HG02759 (cell line): Measurements from ENCODE around the gene FUT8.
"Not testable (repeated sequence)": the region's sequence is repeated elsewhere in the genome, so short reads cannot be mapped to it uniquely, and the experiment has no call there.

Source experiments
- ATAC-seq: cut with Tn5 transposase; IDR thresholded peaks from one replicate; pipeline ENCODE4 v1.9.1; 2021; ENCODE audit warnings: mild to moderate bottlenecking, moderate library complexity; ENCODE audit not compliant: unreplicated experiment

Gene FUT8

GRCh38 chr14:65692566-65692965, 280.0 kb downstream of the FUT8 start:
- not testable (repeated sequence) for ATAC-seq

DNA sequence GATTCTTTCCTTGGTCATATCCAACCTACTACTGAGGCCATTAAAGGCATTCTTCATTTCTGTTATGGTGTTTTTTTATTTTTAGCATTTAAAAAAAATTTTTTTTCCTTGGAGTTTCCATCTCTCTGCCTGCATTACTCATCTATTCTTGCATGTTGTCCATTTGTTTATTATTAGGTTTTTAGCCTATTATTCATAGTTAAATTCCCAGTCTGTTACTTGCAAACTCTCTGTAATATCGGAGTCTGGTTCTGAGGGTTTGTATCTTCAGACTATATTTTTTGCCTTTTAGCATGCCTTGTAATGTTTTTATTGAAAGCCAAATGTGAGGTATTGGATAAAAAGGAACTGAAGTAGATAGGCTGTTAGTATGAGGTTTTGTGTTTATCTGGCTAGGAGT, 284.3 kb downstream of the FUT8 start:
- ATAC-seq, result no peak

DNA sequence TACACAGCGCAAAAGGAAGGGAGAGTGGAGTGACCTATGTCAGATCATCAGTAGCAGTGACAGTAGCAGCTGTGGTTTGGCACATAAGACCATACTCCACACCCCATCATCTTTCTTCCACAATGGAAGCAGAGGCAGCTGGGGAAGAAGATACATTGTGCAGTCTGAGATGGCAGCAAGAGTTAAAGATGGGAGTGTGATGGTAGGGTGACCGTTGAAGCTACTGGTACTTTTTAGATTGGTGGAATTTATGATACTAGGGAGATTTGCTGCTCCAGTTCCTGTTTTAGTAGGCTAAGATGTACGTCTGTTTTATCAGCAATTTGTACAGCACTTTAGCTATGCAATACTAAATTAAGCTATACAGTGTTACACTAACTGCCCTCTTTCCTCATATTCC, 291.0 kb downstream of the FUT8 start:
- no peak for ATAC-seq

DNA sequence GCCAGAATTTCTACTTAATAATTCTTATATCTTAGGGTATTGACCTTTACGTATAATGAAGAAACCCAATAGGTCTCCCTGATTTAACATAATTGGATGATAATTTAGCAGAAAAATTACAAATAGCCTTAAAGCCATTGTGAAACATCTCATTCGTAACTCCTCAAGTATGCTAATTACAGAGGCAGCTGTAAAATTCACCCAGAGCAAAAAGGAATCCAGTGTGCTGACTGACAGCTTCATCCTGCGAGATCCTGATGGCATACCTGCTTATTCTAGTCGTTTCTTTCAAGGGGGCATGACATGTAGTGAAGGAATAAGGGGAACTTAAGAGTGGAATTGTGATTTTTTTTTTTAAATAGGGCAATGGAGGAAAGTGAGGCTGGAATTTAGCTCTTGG, 291.5 kb downstream of the FUT8 start:
- ATAC-seq, result no peak

GRCh38 chr14:65704437-65704836, 291.9 kb downstream of the FUT8 start:
- ATAC-seq, result no peak

DNA sequence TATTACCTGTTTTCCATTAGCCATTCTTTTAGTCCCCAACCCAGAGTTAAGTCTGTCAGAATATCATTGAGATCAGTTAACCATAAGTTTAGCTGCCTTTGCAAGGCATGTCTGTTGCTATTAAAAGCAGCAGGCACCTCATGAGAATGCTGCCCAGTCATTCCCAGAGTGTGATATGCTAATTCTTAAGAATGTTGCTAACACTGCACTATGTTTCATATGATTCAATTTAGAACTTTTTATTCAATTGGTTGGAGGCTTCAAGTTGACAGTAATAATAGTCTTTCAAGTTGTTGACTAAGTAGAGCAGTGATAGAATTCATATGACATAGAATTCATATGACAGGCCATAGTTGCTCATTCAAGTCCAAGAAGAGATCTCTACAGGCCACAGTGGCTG, 292.3 kb downstream of the FUT8 start:
- ATAC-seq, result no peak

DNA sequence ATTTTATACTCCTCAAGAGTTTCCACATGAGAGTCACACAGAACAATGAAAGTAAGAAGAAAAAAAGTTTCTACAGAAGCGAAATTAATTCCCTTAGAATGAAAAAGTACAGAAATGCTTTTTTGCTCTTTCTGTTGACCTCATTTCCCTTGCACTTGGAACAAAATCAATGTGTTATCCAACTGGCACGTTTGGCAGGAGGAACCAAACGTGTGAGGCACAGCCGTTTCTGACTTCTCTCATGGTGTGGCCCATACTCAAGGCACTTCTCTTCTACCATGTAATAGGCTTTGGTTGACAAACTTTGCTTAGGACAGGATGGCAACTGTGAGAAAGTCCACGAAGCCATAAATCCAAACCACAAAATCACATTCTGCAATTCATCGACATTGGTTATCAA, 297.0 kb downstream of the FUT8 start:
- ATAC-seq, result no peak

DNA sequence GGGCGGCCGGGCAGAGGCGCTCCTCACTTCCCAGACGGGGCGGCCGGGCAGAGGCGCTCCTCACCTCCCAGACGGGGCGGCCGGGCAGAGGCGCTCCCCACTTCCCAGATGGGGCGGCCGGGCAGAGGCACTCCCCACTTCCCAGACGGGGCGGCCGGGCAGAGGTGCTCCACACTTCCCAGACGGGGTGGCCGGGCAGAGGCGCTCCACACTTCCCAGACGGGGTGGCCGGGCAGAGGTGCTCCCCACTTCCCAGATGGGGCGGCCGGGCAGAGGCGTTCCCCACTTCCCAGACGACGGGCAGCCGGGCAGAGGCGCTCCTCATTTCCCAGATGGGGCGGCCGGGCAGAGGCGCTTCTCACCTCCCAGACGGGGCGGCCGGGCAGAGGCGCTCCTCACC, 304.3 kb downstream of the FUT8 start:
- ATAC-seq, result not testable (repeated sequence)

GRCh38 chr14:65717384-65717915, 304.9 kb downstream of the FUT8 start:
- ATAC-seq, result not testable (repeated sequence)

- no peak for ATAC-seq
These were observed 306.1 kb downstream of the FUT8 start for GRCh38 chr14:65718629-65719028.

DNA sequence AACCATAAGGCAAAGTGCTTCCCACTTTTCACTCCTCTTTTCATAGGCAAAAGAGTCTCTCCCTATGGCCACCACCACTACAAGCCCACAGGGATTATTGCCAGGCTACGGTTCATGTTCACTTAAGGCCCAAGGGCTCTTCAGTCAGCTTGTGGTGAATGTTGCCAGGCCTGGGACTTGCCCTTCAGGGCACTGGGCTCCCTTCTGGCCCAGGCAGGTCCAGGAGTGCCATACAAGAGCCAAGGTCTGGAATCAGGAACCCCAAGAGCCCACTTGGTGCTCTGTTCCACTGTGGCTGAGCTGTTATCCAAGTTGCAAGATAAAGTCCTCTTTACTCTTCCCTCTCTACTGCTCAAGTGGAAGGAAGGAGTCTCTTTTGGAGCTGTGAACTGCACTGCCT, 307.6 kb downstream of the FUT8 start:
- ATAC-seq, result no peak

DNA sequence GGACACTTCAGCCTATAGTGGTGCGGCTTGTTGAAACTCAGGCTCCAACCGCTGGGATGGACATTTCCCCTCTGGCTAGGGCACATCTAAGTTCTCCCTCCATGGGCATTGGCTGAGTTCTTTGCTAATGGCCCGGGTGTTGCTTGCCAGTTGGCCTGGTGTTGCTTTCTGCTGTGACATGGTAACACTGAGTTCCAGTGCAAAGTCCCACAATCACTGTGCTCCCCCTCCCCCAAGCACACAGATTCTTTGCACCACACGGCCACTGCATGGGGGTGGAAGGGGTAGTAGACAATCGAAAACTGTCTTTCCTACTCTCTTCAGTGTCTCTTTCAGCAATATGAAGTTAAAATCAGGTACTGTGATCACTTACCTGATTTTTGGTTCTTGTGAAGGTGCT, 308.2 kb downstream of the FUT8 start:
- no peak for ATAC-seq

GRCh38 chr14:65723348-65723747, 310.8 kb downstream of the FUT8 start:
- ATAC-seq, result no peak

DNA sequence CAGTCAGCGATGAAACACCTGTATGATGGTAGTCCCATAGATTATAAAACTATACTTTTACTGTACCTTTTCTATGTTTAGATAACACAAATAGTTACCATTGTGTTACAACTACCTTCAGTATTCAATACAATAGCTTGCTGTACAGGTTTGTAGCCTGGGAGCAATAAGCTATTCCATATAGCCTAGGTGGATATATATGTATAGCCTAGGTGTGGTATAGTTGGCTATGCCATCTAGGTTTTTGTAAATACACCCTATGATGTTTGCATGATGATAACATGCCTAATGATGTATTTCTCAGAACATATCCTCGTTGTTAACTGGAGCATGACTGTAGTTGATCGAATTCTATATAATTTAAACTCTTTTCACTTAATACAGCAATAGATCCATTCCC, 316.1 kb downstream of the FUT8 start:
- no peak for ATAC-seq

DNA sequence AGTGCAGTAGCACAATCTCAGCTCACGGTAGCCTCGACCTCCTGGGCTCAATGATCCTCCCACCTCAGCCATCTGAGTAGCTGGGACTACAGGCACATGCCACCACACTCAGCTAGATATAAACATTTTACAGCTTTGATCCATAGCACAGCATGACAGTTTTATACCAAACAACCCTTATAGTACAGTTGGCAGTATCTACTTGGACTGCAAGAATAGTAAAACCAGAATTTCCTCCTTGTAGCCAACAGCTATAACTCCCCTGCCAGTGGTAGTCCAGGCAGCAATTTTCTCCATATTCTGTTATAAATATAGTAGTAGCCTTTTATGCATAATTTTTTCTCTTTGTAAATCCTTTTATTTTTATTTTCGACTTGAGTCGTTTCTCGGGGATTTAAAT, 317.0 kb downstream of the FUT8 start:
- no peak for ATAC-seq

DNA sequence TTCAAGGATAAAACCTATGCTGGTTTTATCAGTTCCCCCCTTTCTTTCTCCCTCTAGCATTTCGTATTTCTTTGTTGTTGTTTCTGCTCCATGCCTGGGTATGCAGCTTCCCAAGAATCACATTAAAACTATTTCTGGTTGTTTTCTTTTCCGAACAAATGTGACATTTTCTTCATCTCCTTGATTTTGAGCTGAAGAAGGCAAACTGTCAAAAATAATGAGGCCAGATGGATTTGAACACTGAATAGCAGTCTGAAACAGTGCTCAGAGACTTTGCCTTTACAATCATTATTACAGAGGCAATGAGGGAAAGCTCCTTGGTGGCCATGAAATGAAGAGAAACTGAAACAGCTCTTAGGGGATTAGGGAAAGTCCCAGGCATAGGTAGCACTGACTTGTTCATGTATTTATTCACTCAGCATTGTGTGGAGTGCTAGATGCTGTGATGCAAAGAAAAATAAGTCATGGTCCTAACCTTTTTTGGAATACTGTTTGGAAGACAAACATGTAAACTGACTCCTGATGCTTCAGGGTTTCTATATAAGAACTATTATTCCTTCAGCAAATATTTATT, 319.5 kb downstream of the FUT8 start:
- ATAC-seq, result peak; percentile 97

GRCh38 chr14:65738339-65738738, 325.8 kb downstream of the FUT8 start:
- no peak for ATAC-seq

- no peak for ATAC-seq
These were observed 333.1 kb downstream of the FUT8 start for GRCh38 chr14:65745396-65746190.

- no peak for ATAC-seq
These were observed 336.3 kb downstream of the FUT8 start for GRCh38 chr14:65748796-65749195.

- no peak for ATAC-seq
These were observed 336.8 kb downstream of the FUT8 start for GRCh38 chr14:65749287-65749686.

DNA sequence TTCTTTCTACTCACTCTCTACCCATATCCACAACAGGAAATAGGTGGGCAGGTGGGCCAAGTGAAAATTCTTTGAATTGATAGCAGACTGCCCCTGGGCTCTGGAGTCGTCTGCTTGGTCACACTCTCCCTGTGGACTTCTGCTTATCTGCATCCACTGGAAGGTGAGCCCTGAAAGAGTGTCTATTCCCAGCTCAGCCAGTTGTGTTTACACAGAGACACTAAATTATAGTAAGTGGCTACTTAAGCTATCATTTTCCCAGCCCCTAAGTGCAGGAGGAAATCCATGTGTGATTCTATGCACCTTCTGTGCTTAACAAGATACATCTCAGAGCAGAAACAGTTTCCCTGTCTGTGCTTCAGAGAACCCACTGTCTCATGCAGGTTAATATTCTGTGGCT, 338.4 kb downstream of the FUT8 start:
- no peak for ATAC-seq

GRCh38 chr14:65751510-65751909, 339.0 kb downstream of the FUT8 start:
- ATAC-seq, result no peak
